ENCODE measurements around the gene ZNF385B. TPM values are rescaled to one million over a fixed set of nuclear protein-coding genes. Genes with fewer than 3 reads are reported as not detected.

ZNF385B gene
- total RNA-seq, 2 donors from 2014 or later, result 5.3 to 18.1 TPM

GRCh38 chr2:179581605-179582004 lies 279.8 kb downstream of the ZNF385B start:
- Mint-ChIP-seq H3K9me3 (no peaks in the 10 kb centered on the region), H3K27ac (no peak overlapping the region), H3K4me3 (no peak overlapping the region), H3K4me1 (peaks cover 10% of the 10 kb centered on the region), H3K27me3 (ENCODE audit: insufficient read depth) (no peaks in the 10 kb centered on the region), H3K36me3 (ENCODE audit: low read depth) (no peaks in the 10 kb centered on the region)
- Histone ChIP-seq H3K9me3 (ENCODE audit: control insufficient read depth, low read length) (peaks cover 5% of the 10 kb centered on the region), H3K27me3 (ENCODE audit: control insufficient read depth, insufficient read depth, low read length, poor library complexity, severe bottlenecking) (no peaks in the 10 kb centered on the region), H3K4me3 (ENCODE audit: low read length) (no peak overlapping the region), H3K36me3 (ENCODE audit: control insufficient read depth, insufficient read depth, low read length) (no peaks in the 10 kb centered on the region), H3K4me1 (ENCODE audit: control insufficient read depth, insufficient read depth, low read length) (peaks cover 7% of the 10 kb centered on the region), H3K9ac (ENCODE audit: extremely low read depth, low read length, poor library complexity, severe bottlenecking) (no peak overlapping the region), H3K27ac (ENCODE audit: low read depth, low read length) (no peak overlapping the region)
- DNase-seq, result no peak
- no peak for TF ChIP-seq CTCF (conservative IDR thresholded peaks at IDR 0.05)
- WGBS, 2 experiments (ENCODE audit: insufficient coverage in 1 of 2, insufficient read length in 1 of 2), result 95% methylated on average over 1 of the region's 1 CpG; no CpG with 5 or more reads in 1 of the 2 experiments

GRCh38 chr2:179580378-179581146 lies 280.9 kb downstream of the ZNF385B start:
- Histone ChIP-seq H3K4me1 (ENCODE audit: control insufficient read depth, insufficient read depth, low read length) (peaks cover 7% of the 10 kb centered on the region), H3K9me3 (ENCODE audit: control insufficient read depth, low read length) (peaks cover 5% of the 10 kb centered on the region), H3K27ac (ENCODE audit: low read depth, low read length) (no peak overlapping the region), H3K4me3 (ENCODE audit: low read length) (no peak overlapping the region), H3K36me3 (ENCODE audit: control insufficient read depth, insufficient read depth, low read length) (no peaks in the 10 kb centered on the region), H3K27me3 (ENCODE audit: control insufficient read depth, insufficient read depth, low read length, poor library complexity, severe bottlenecking) (no peaks in the 10 kb centered on the region), H3K9ac (ENCODE audit: extremely low read depth, low read length, poor library complexity, severe bottlenecking) (no peak overlapping the region)
- Mint-ChIP-seq H3K4me1 (peaks cover 11% of the 10 kb centered on the region), H3K4me3 (no peak overlapping the region), H3K27ac (no peak overlapping the region), H3K9me3 (no peaks in the 10 kb centered on the region), H3K27me3 (ENCODE audit: insufficient read depth) (no peaks in the 10 kb centered on the region), H3K36me3 (ENCODE audit: low read depth) (no peaks in the 10 kb centered on the region)
- 82 to 91% methylated on average over 4 of the region's 4 CpGs for WGBS, 2 experiments (ENCODE audit: insufficient coverage in 1 of 2, insufficient read length in 1 of 2)
- TF ChIP-seq CTCF (conservative IDR thresholded peaks at IDR 0.05), result peak; percentile 31
- DNase-seq, result no peak

- Histone ChIP-seq H3K27me3 (ENCODE audit: control insufficient read depth, insufficient read depth, low read length, poor library complexity, severe bottlenecking) (no peaks in the 10 kb centered on the region), H3K36me3 (ENCODE audit: control insufficient read depth, insufficient read depth, low read length) (no peaks in the 10 kb centered on the region), H3K9ac (ENCODE audit: extremely low read depth, low read length, poor library complexity, severe bottlenecking) (no peak overlapping the region), H3K4me1 (ENCODE audit: control insufficient read depth, insufficient read depth, low read length) (peaks cover 7% of the 10 kb centered on the region), H3K9me3 (ENCODE audit: control insufficient read depth, low read length) (peaks cover 5% of the 10 kb centered on the region), H3K4me3 (ENCODE audit: low read length) (no peak overlapping the region), H3K27ac (ENCODE audit: low read depth, low read length) (no peak overlapping the region)
- no peak for TF ChIP-seq CTCF (conservative IDR thresholded peaks at IDR 0.05)
- H3K36me3 Mint-ChIP-seq (ENCODE audit: low read depth), result no peaks in the 10 kb centered on the region
- no peak overlapping the region for H3K27ac Mint-ChIP-seq
- H3K9me3 Mint-ChIP-seq, result no peaks in the 10 kb centered on the region
- H3K4me1 Mint-ChIP-seq, result peaks cover 11% of the 10 kb centered on the region
- H3K27me3 Mint-ChIP-seq (ENCODE audit: insufficient read depth), result no peaks in the 10 kb centered on the region
- H3K4me3 Mint-ChIP-seq, result no peak overlapping the region
- DNase-seq, result no peak
Observed at GRCh38 chr2:179579800-179580199, 281.6 kb downstream of the ZNF385B start.

All from endodermal cell (in vitro differentiated cells).